DND-41 (cell line): ENCODE results near the gene CDYL.

Experiments
- CTCF ChIP-seq: IDR thresholded peaks from 2 replicates; pipeline ENCODE4 v1.5.1; 2012; ENCODE audit warnings: borderline replicate concordance, low read length, moderate library complexity, mild to moderate bottlenecking; ENCODE audit not compliant: poor library complexity, severe bottlenecking; ENCODE audit errors: extremely low read depth
- EZH2 ChIP-seq: IDR thresholded peaks from 3 replicates; pipeline ENCODE4 v1.6.1; 2012; ENCODE audit warnings: borderline replicate concordance, low read depth, mild to moderate bottlenecking, moderate library complexity, low read length, inconsistent platforms; ENCODE audit not compliant: severe bottlenecking

GRCh38 chr6:4788482-4788881 is 12.3 kb downstream of the CDYL start:
- TF ChIP-seq CTCF (no peak), EZH2 (no peak)
